Chondrocyte (in vitro differentiated cells): ENCODE measurements around the gene ARPC1A. TPM values are rescaled to one million over a fixed set of nuclear protein-coding genes. Genes with fewer than 3 reads are reported as not detected.
"Not testable (repeated sequence)": the region's sequence is repeated elsewhere in the genome, so short reads cannot be mapped to it uniquely, and the experiment has no call there.

Experiments
- DNase-seq: peaks from one replicate; pipeline ENCODE4 v3.0.0; 2021; ENCODE audit warnings: mixed read lengths, low spot score
- H3K27ac Mint-ChIP-seq: one replicate; pipeline ENCODE4 v1.8.0; 2021; ENCODE audit warnings: mild to moderate bottlenecking, moderate library complexity, mixed read lengths; ENCODE audit not compliant: unreplicated experiment
- H3K27me3 Mint-ChIP-seq: 2 replicates; pipeline ENCODE4 v1.8.0; 2021; ENCODE audit warnings: low read depth, mixed read lengths
- H3K36me3 Mint-ChIP-seq: 2 replicates; pipeline ENCODE4 v1.8.0; 2021; ENCODE audit warnings: low read depth, mixed read lengths
- H3K4me1 Mint-ChIP-seq: 2 replicates; pipeline ENCODE4 v1.8.0; 2021; ENCODE audit warnings: low read depth, mild to moderate bottlenecking, mixed read lengths
- H3K4me3 Mint-ChIP-seq: one replicate; pipeline ENCODE4 v1.8.0; 2021; ENCODE audit warnings: mild to moderate bottlenecking, moderate library complexity, mixed read lengths; ENCODE audit not compliant: unreplicated experiment
- H3K9me3 Mint-ChIP-seq: 2 replicates; pipeline ENCODE4 v1.8.0; 2021; ENCODE audit warnings: low read depth, mixed read lengths
- CTCF ChIP-seq: fragments of 200-600 bp; sonication (generic); IDR thresholded peaks from 2 replicates; pipeline ENCODE4 v1.5.0; 2021; ENCODE audit warnings: antibody characterized with exemption, mild to moderate bottlenecking, moderate library complexity
- total RNA-seq: library from RNA; stranded (reverse); gene quantifications from 3 replicates; pipeline ENCODE4 v1.2.1, GENCODE V29; 2021

Gene ARPC1A
- total RNA-seq, 1 donor from 2014 or later, result 104 TPM

GRCh38 chr7:99311702-99312101, 14.0 kb upstream of the ARPC1A start:
- peak; percentile 30 for TF ChIP-seq CTCF
- peaks cover 9% of the 10 kb centered on the region for H3K4me1 Mint-ChIP-seq
- H3K9me3 Mint-ChIP-seq, result peaks cover 7% of the 10 kb centered on the region
- H3K36me3 Mint-ChIP-seq, result peaks cover 4% of the 10 kb centered on the region
- H3K27ac Mint-ChIP-seq, result no peak overlapping the region
- H3K27me3 Mint-ChIP-seq, result no peaks in the 10 kb centered on the region
- DNase-seq, result no peak
- no peak overlapping the region for H3K4me3 Mint-ChIP-seq

- H3K36me3 Mint-ChIP-seq, result peaks cover 4% of the 10 kb centered on the region
- H3K4me3 Mint-ChIP-seq, result no peak overlapping the region
- H3K27ac Mint-ChIP-seq, result no peak overlapping the region
- H3K4me1 Mint-ChIP-seq, result peaks cover 9% of the 10 kb centered on the region
- no peaks in the 10 kb centered on the region for H3K27me3 Mint-ChIP-seq
- peak; percentile 95 for TF ChIP-seq CTCF
- H3K9me3 Mint-ChIP-seq, result peaks cover 7% of the 10 kb centered on the region
- no peak for DNase-seq
These were observed 13.1 kb upstream of the ARPC1A start for GRCh38 chr7:99312316-99313203.

DNA sequence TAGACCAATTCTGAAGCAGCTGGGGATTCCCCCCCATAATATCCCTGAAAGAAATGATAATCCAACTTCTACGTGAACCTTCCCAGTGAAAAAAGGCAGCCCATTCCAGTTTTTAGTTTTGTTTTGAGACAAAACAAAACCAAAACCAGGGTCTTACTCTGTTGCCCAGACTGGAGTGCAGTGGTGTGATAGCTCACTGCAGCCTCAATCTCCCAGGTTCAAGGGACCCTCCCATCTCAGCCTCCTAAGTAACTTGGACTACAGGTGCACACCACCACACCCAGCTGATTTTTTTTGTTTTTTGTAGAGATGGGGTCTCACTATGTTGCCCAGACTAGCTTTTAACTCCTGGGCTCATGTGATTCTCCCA, 12.5 kb upstream of the ARPC1A start:
- Mint-ChIP-seq H3K9me3 (peaks cover 7% of the 10 kb centered on the region), H3K4me3 (no peak overlapping the region), H3K27me3 (no peaks in the 10 kb centered on the region), H3K36me3 (peaks cover 4% of the 10 kb centered on the region), H3K4me1 (peaks cover 9% of the 10 kb centered on the region), H3K27ac (no peak overlapping the region)
- TF ChIP-seq CTCF, result peak; percentile 54
- no peak for DNase-seq

GRCh38 chr7:99314504-99314903, 11.2 kb upstream of the ARPC1A start:
- no peak for TF ChIP-seq CTCF
- H3K4me1 Mint-ChIP-seq, result peaks cover 9% of the 10 kb centered on the region
- no peak for DNase-seq
- peaks cover 4% of the 10 kb centered on the region for H3K36me3 Mint-ChIP-seq
- H3K9me3 Mint-ChIP-seq, result peaks cover 7% of the 10 kb centered on the region
- H3K27ac Mint-ChIP-seq, result no peak overlapping the region
- H3K27me3 Mint-ChIP-seq, result no peaks in the 10 kb centered on the region
- no peak overlapping the region for H3K4me3 Mint-ChIP-seq

GRCh38 chr7:99320371-99320770, 5.3 kb upstream of the ARPC1A start:
- H3K27ac Mint-ChIP-seq, result no peak overlapping the region
- H3K36me3 Mint-ChIP-seq, result no peaks in the 10 kb centered on the region
- no peaks in the 10 kb centered on the region for H3K9me3 Mint-ChIP-seq
- no peak for DNase-seq
- no peak for TF ChIP-seq CTCF
- no peaks in the 10 kb centered on the region for H3K27me3 Mint-ChIP-seq
- no peaks in the 10 kb centered on the region for H3K4me1 Mint-ChIP-seq
- H3K4me3 Mint-ChIP-seq, result no peak overlapping the region

DNA sequence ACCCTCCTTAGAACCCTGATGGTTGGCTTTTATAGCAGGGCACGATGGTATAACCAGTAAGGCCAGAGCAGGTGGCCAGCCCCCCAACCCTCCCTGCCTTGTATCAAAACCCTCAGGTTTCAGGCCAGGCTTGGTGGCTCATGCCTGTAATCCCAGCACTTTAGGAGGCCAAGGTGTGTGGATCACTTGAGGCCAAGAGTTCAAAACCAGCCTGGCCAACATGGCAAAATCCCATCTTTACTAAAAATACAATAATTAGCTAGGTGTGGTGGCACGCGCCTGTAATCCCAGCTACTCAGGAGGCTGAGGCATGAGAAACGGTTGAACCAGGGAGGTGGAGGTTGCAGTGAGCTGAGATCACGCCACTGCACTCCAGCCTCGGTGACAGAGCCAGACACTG, 3.0 kb upstream of the ARPC1A start:
- not testable (repeated sequence) for H3K27me3 Mint-ChIP-seq, DNase-seq, H3K9me3 Mint-ChIP-seq, H3K27ac Mint-ChIP-seq, H3K4me3 Mint-ChIP-seq, H3K36me3 Mint-ChIP-seq
- H3K4me1 Mint-ChIP-seq, result peaks cover 15% of the 10 kb centered on the region
